GM12891 (cell line): Measurements from ENCODE around the gene IGF2BP1.

ENCODE experiments used
- POLR2A ChIP-seq: IDR thresholded peaks from 2 replicates; pipeline ENCODE4 v1.6.1; 2011; ENCODE audit warnings: low read depth, low read length, control low read depth
- POLR2AphosphoS5 ChIP-seq: IDR thresholded peaks from 2 replicates; pipeline ENCODE4 v1.6.1; 2011; ENCODE audit warnings: low read depth, low read length, control low read depth

GRCh38 chr17:49018116-49018612 lies 21.0 kb downstream of the IGF2BP1 start:
- no peak for TF ChIP-seq POLR2A
- no peak for TF ChIP-seq POLR2AphosphoS5
